ENCODE measurements around the gene HOXB3. TPM values are rescaled to one million over a fixed set of nuclear protein-coding genes. Genes with fewer than 3 reads are reported as not detected.

HOXB3 gene
- polyA plus RNA-seq, 1 of the 3 experiments (the other 2 are of a cell fraction) = 0.46 TPM

DNA sequence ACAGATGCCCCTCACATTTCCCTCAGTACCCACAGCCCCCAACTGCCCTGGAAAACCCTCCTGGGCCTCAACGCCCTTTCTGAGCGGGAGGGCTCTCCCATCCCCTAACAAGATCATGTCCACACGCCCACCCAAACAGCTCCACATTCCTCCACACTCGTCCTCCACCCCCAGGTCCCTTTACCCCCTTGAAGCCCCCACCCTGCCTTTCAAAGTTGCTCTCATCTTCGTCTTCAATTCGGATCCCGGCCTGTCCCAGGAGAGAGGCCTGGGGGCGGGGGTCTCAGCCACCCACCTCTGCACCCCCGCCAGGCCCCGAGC lies 26.2 kb downstream of the HOXB3 start:
- Histone ChIP-seq H3K4me3 (ENCODE audit: low read depth in 2 of 2, low read length in 1 of 2) (no peak overlapping the region), H3K4me1 (ENCODE audit: control insufficient read depth in 1 of 2, insufficient read depth in 2 of 2, low read depth in 1 of 2, low read length in 1 of 2) (peaks cover 0 to 2% of the 10 kb centered on the region in 2 experiments; a peak in 1 of 4 replicates), H3K36me3 (replicated peaks in 1 of 2; ENCODE audit: control insufficient read depth in 1 of 2, insufficient read depth in 2 of 2, low read length in 1 of 2) (no peaks in the 10 kb centered on the region), H4K20me1 (ENCODE audit: insufficient read depth) (peaks cover 4% of the 10 kb centered on the region; the same call in 1 of the 2 replicates), H3K9me2 (no peaks in the 10 kb centered on the region), H3K79me2 (ENCODE audit: insufficient read depth) (no peaks in the 10 kb centered on the region), H3F3A (replicated peaks; ENCODE audit: insufficient read depth) (no peaks in the 10 kb centered on the region), H3K27ac (ENCODE audit: low read depth in 2 of 2, low read length in 1 of 2) (no peak overlapping the region), H3K9me3 (no peaks in the 10 kb centered on the region), H3K9ac (no peak overlapping the region), H2AFZ (ENCODE audit: low read depth) (no peak overlapping the region), H3K27me3 (ENCODE audit: insufficient read depth) (peaks cover 97% of the 10 kb centered on the region), H3K4me2 (no peak overlapping the region)
- TF ChIP-seq, protein P1, sequence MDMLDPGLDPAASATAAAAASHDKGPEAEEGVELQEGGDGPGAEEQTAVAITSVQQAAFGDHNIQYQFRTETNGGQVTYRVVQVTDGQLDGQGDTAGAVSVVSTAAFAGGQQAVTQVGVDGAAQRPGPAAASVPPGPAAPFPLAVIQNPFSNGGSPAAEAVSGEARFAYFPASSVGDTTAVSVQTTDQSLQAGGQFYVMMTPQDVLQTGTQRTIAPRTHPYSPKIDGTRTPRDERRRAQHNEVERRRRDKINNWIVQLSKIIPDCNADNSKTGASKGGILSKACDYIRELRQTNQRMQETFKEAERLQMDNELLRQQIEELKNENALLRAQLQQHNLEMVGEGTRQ (IDR thresholded peaks at IDR 0.05; ENCODE audit: borderline replicate concordance, low read depth, low read length) = no peak
- TF ChIP-seq, protein P2, sequence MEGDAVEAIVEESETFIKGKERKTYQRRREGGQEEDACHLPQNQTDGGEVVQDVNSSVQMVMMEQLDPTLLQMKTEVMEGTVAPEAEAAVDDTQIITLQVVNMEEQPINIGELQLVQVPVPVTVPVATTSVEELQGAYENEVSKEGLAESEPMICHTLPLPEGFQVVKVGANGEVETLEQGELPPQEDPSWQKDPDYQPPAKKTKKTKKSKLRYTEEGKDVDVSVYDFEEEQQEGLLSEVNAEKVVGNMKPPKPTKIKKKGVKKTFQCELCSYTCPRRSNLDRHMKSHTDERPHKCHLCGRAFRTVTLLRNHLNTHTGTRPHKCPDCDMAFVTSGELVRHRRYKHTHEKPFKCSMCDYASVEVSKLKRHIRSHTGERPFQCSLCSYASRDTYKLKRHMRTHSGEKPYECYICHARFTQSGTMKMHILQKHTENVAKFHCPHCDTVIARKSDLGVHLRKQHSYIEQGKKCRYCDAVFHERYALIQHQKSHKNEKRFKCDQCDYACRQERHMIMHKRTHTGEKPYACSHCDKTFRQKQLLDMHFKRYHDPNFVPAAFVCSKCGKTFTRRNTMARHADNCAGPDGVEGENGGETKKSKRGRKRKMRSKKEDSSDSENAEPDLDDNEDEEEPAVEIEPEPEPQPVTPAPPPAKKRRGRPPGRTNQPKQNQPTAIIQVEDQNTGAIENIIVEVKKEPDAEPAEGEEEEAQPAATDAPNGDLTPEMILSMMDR (IDR thresholded peaks at IDR 0.05) = no peak
- TF ChIP-seq FOXM1 (IDR thresholded peaks at IDR 0.05; ENCODE audit: low read depth) = no peak
- no peak for TF ChIP-seq SIN3A (IDR thresholded peaks at IDR 0.05; ENCODE audit: borderline replicate concordance, low read depth, low read length)
- TF ChIP-seq, protein P3, sequence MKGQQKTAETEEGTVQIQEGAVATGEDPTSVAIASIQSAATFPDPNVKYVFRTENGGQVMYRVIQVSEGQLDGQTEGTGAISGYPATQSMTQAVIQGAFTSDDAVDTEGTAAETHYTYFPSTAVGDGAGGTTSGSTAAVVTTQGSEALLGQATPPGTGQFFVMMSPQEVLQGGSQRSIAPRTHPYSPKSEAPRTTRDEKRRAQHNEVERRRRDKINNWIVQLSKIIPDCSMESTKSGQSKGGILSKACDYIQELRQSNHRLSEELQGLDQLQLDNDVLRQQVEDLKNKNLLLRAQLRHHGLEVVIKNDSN (IDR thresholded peaks at IDR 0.05; ENCODE audit: borderline replicate concordance, low read depth) = no peak
- no peak for TF ChIP-seq EP300 (IDR thresholded peaks at IDR 0.05; ENCODE audit: borderline replicate concordance in 1 of 2, low read depth in 1 of 2, low read length in 1 of 2)
- TF ChIP-seq NRF1 (IDR thresholded peaks at IDR 0.05; ENCODE audit: low read depth, low read length) = no peak
- TF ChIP-seq, protein P4, sequence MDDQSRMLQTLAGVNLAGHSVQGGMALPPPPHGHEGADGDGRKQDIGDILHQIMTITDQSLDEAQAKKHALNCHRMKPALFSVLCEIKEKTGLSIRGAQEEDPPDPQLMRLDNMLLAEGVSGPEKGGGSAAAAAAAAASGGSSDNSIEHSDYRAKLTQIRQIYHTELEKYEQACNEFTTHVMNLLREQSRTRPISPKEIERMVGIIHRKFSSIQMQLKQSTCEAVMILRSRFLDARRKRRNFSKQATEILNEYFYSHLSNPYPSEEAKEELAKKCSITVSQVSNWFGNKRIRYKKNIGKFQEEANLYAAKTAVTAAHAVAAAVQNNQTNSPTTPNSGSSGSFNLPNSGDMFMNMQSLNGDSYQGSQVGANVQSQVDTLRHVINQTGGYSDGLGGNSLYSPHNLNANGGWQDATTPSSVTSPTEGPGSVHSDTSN (IDR thresholded peaks at IDR 0.05) = no peak
- CTCF ChIA-PET = interaction anchor here (0.7 to 1.1 kb wide), 2 partner anchors 29 to 71 kb away, joined by 3 to 4 read pairs; no protein-coding TSS in a partner anchor
- DNase-seq = no peak
- WGBS (ENCODE audit: low lambda C conversion rate) = 21% methylated on average over 10 of the region's 10 CpGs
- POLR2A ChIA-PET = no interaction called here

DNA sequence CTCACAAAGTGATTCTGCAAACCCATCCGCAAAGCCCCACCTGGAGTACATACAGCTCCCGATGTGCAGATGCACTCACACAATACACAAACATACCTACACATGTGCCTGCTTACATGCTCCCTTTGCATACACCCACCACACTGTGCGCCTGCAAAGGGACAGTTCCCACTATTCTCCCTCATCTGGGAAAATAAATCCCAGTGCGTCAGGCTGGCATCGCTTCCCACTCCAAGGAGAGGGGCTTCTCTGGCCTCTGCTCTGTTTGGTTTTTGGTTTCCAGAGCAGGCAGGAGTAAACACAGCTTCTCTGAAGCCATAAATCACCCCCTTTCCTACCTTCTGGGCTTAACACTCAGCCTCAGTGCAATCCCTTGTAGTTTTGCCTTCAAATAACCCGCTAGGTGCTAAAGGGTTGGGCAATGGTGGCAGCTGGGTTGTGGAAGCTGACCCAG lies 26.6 kb downstream of the HOXB3 start:
- no peak overlapping the region for H3K4me2 ChIP-seq
- peaks cover 4% of the 10 kb centered on the region; the same call in 1 of the 2 replicates for H4K20me1 ChIP-seq (ENCODE audit: insufficient read depth)
- no peak overlapping the region for H3K27ac ChIP-seq (ENCODE audit: low read depth in 2 of 2, low read length in 1 of 2)
- ChIA-PET POLR2A (no interaction called here), CTCF (interaction anchor here (0.7 kb wide), 2 partner anchors 29 to 50 kb away, joined by 3 to 4 read pairs; no protein-coding TSS in a partner anchor)
- peaks cover 97% of the 10 kb centered on the region for H3K27me3 ChIP-seq (ENCODE audit: insufficient read depth)
- H3K4me1 ChIP-seq (ENCODE audit: control insufficient read depth in 1 of 2, insufficient read depth in 2 of 2, low read depth in 1 of 2, low read length in 1 of 2) = peaks cover 0 to 2% of the 10 kb centered on the region in 2 experiments; a peak in 1 of 4 replicates
- no peaks in the 10 kb centered on the region for H3K9me3 ChIP-seq
- no peak for DNase-seq
- no peaks in the 10 kb centered on the region for H3K9me2 ChIP-seq
- H3F3A ChIP-seq (replicated peaks; ENCODE audit: insufficient read depth) = no peaks in the 10 kb centered on the region
- H2AFZ ChIP-seq (ENCODE audit: low read depth) = no peak overlapping the region
- TF ChIP-seq EZH2phosphoT487 (IDR thresholded peaks at IDR 0.05; ENCODE audit: borderline replicate concordance, low read depth) = 0 out of 2 replicates have a peak, but pooled peaks have one; percentile 44
- TF ChIP-seq, protein P4 (IDR thresholded peaks at IDR 0.05) = no peak
- 19% methylated on average over 6 of the region's 6 CpGs for WGBS (ENCODE audit: low lambda C conversion rate)
- no peaks in the 10 kb centered on the region for H3K36me3 ChIP-seq (replicated peaks in 1 of 2; ENCODE audit: control insufficient read depth in 1 of 2, insufficient read depth in 2 of 2, low read length in 1 of 2)
- no peak overlapping the region for H3K4me3 ChIP-seq (ENCODE audit: low read depth in 2 of 2, low read length in 1 of 2)
- H3K9ac ChIP-seq = no peak overlapping the region
- H3K79me2 ChIP-seq (ENCODE audit: insufficient read depth) = no peaks in the 10 kb centered on the region
